Measurements from ENCODE around the gene SRSF11. TPM values are rescaled to one million over a fixed set of nuclear protein-coding genes. Genes with fewer than 3 reads are reported as not detected.
A peak's percentile ranks its signal among the peaks of the same experiment; 100 is the strongest.

The SRSF11 gene
- total RNA-seq, 1 experiment from 2014 or later = 77.3 TPM

GRCh38 chr1:70222716-70223235, 1.6 kb downstream of the SRSF11 start:
- DNase-seq (ENCODE audit: low read depth) = no peak

GRCh38 chr1:70224954-70225353, 3.8 kb downstream of the SRSF11 start:
- DNase-seq (ENCODE audit: low read depth) = no peak

GRCh38 chr1:70227439-70227838, 6.3 kb downstream of the SRSF11 start:
- peak; percentile 40 for DNase-seq (ENCODE audit: low read depth)

- no peak for DNase-seq (ENCODE audit: low read depth)
These were observed 7.5 kb downstream of the SRSF11 start for GRCh38 chr1:70228670-70229069.

- DNase-seq (ENCODE audit: low read depth) = no peak
These were observed 10.3 kb downstream of the SRSF11 start for GRCh38 chr1:70231475-70231874.

GRCh38 chr1:70234733-70235132, 13.6 kb downstream of the SRSF11 start:
- no peak for DNase-seq (ENCODE audit: low read depth)

- no peak for DNase-seq (ENCODE audit: low read depth)
These were observed 18.8 kb downstream of the SRSF11 start for GRCh38 chr1:70239940-70240339.

GRCh38 chr1:70247122-70247521, 25.9 kb downstream of the SRSF11 start:
- no peak for DNase-seq (ENCODE audit: low read depth)

GRCh38 chr1:70247768-70248167, 26.6 kb downstream of the SRSF11 start:
- DNase-seq (ENCODE audit: low read depth) = peak; percentile 25

- no peak for DNase-seq (ENCODE audit: low read depth)
These were observed 27.5 kb downstream of the SRSF11 start for GRCh38 chr1:70248729-70249128.

GRCh38 chr1:70256664-70257063, 35.5 kb downstream of the SRSF11 start:
- DNase-seq (ENCODE audit: low read depth) = no peak

- DNase-seq (ENCODE audit: low read depth) = no peak
These were observed 43.7 kb downstream of the SRSF11 start for GRCh38 chr1:70264839-70265238.

- no peak for DNase-seq (ENCODE audit: low read depth)
These were observed 44.8 kb downstream of the SRSF11 start for GRCh38 chr1:70265946-70266345.

- no peak for DNase-seq (ENCODE audit: low read depth)
These were observed 56.7 kb downstream of the SRSF11 start for GRCh38 chr1:70277875-70278274.

- DNase-seq (ENCODE audit: low read depth) = no peak
These were observed 57.5 kb downstream of the SRSF11 start for GRCh38 chr1:70278710-70279109.

GRCh38 chr1:70284366-70284765, 63.2 kb downstream of the SRSF11 start:
- no peak for DNase-seq (ENCODE audit: low read depth)

- no peak for DNase-seq (ENCODE audit: low read depth)
These were observed 65.3 kb downstream of the SRSF11 start for GRCh38 chr1:70286453-70286852.

- DNase-seq (ENCODE audit: low read depth) = no peak
These were observed 67.0 kb downstream of the SRSF11 start for GRCh38 chr1:70288166-70288565.

GRCh38 chr1:70290218-70290617, 69.0 kb downstream of the SRSF11 start:
- peak; percentile 26 for DNase-seq (ENCODE audit: low read depth)

- DNase-seq (ENCODE audit: low read depth) = no peak
These were observed 72.1 kb downstream of the SRSF11 start for GRCh38 chr1:70293186-70293843.

GRCh38 chr1:70295749-70296148, 74.6 kb downstream of the SRSF11 start:
- no peak for DNase-seq (ENCODE audit: low read depth)

- DNase-seq (ENCODE audit: low read depth) = no peak
These were observed 78.3 kb downstream of the SRSF11 start for GRCh38 chr1:70299472-70299871.

Data from M059J (cell line).